ENCODE measurements around the gene SNED1. TPM values are rescaled to one million over a fixed set of nuclear protein-coding genes. Genes with fewer than 3 reads are reported as not detected.

The SNED1 gene
- total RNA-seq, 1 experiment from 2014 or later, result not detected

GRCh38 chr2:240957656-240958365, 40.6 kb upstream of the SNED1 start:
- ChIA-PET POLR2A (no interaction called here), CTCF (no interaction called here)
- Mint-ChIP-seq H3K9me3 (ENCODE audit: unreplicated experiment) (no peaks in the 10 kb centered on the region), H3K4me3 (ENCODE audit: unreplicated experiment) (no peak overlapping the region), H3K4me1 (ENCODE audit: low read depth, unreplicated experiment) (no peaks in the 10 kb centered on the region), H3K27me3 (ENCODE audit: insufficient read depth, unreplicated experiment) (peaks cover 4% of the 10 kb centered on the region), H3K27ac (ENCODE audit: unreplicated experiment) (no peak overlapping the region), H3K36me3 (ENCODE audit: insufficient read depth, unreplicated experiment) (no peaks in the 10 kb centered on the region)
- BruUV-seq (replicated peaks), result no TSS peak
- H3K4me1 ChIP-seq, result no peaks in the 10 kb centered on the region
- no peak overlapping the region for H3K4me3 ChIP-seq (ENCODE audit: low read depth, low read length)
- no peak for TF ChIP-seq CTCF (IDR thresholded peaks at IDR 0.05; ENCODE audit: insufficient read depth in 1 of 2, low read depth in 1 of 2, low read length in 1 of 2, severe bottlenecking in 1 of 2, unreplicated experiment in 1 of 2)
- no peaks in the 10 kb centered on the region for H3K27me3 ChIP-seq (replicated peaks; ENCODE audit: control insufficient read depth, insufficient read depth, low read length)
- DNase-seq, result no peak
- H3K9me3 ChIP-seq, result no peaks in the 10 kb centered on the region
- intact Hi-C loops (cut with micrococcal nuclease; ENCODE audit: unreplicated experiment), result no loop called here
- no peaks in the 10 kb centered on the region for H3K36me3 ChIP-seq (ENCODE audit: control insufficient read depth, insufficient read depth, low read length)

GRCh38 chr2:240958366-240959213, 39.8 kb upstream of the SNED1 start:
- Mint-ChIP-seq H3K4me1 (ENCODE audit: low read depth, unreplicated experiment) (no peaks in the 10 kb centered on the region), H3K4me3 (ENCODE audit: unreplicated experiment) (no peak overlapping the region), H3K9me3 (ENCODE audit: unreplicated experiment) (no peaks in the 10 kb centered on the region), H3K36me3 (ENCODE audit: insufficient read depth, unreplicated experiment) (no peaks in the 10 kb centered on the region), H3K27me3 (ENCODE audit: insufficient read depth, unreplicated experiment) (peaks cover 4% of the 10 kb centered on the region), H3K27ac (ENCODE audit: unreplicated experiment) (no peak overlapping the region)
- H3K27me3 ChIP-seq (replicated peaks; ENCODE audit: control insufficient read depth, insufficient read depth, low read length), result no peaks in the 10 kb centered on the region
- H3K4me1 ChIP-seq, result no peaks in the 10 kb centered on the region
- BruUV-seq (replicated peaks), result no TSS peak
- intact Hi-C loops (cut with micrococcal nuclease; ENCODE audit: unreplicated experiment), result no loop called here
- ChIA-PET CTCF (interaction anchor here (1.2 kb wide), 1 partner anchor 118 kb away, joined by 3 read pairs; no protein-coding TSS in a partner anchor), POLR2A (no interaction called here)
- H3K9me3 ChIP-seq, result no peaks in the 10 kb centered on the region
- no peak for TF ChIP-seq CTCF (IDR thresholded peaks at IDR 0.05; ENCODE audit: insufficient read depth in 1 of 2, low read depth in 1 of 2, low read length in 1 of 2, severe bottlenecking in 1 of 2, unreplicated experiment in 1 of 2)
- DNase-seq, result no peak
- no peak overlapping the region for H3K4me3 ChIP-seq (ENCODE audit: low read depth, low read length)
- no peaks in the 10 kb centered on the region for H3K36me3 ChIP-seq (ENCODE audit: control insufficient read depth, insufficient read depth, low read length)

- Mint-ChIP-seq H3K4me1 (ENCODE audit: low read depth, unreplicated experiment) (no peaks in the 10 kb centered on the region), H3K36me3 (ENCODE audit: insufficient read depth, unreplicated experiment) (no peaks in the 10 kb centered on the region), H3K4me3 (ENCODE audit: unreplicated experiment) (no peak overlapping the region), H3K9me3 (ENCODE audit: unreplicated experiment) (no peaks in the 10 kb centered on the region), H3K27ac (ENCODE audit: unreplicated experiment) (no peak overlapping the region), H3K27me3 (ENCODE audit: insufficient read depth, unreplicated experiment) (peaks cover under 1% of the 10 kb centered on the region)
- intact Hi-C loops (cut with micrococcal nuclease; ENCODE audit: unreplicated experiment), result no loop called here
- no peak for TF ChIP-seq CTCF (IDR thresholded peaks at IDR 0.05; ENCODE audit: insufficient read depth in 1 of 2, low read depth in 1 of 2, low read length in 1 of 2, severe bottlenecking in 1 of 2, unreplicated experiment in 1 of 2)
- Histone ChIP-seq H3K4me3 (ENCODE audit: low read depth, low read length) (no peak overlapping the region), H3K27me3 (replicated peaks; ENCODE audit: control insufficient read depth, insufficient read depth, low read length) (no peaks in the 10 kb centered on the region), H3K9me3 (no peaks in the 10 kb centered on the region), H3K4me1 (no peaks in the 10 kb centered on the region), H3K36me3 (ENCODE audit: control insufficient read depth, insufficient read depth, low read length) (no peaks in the 10 kb centered on the region)
- no peak for DNase-seq
- CTCF ChIA-PET, result interaction anchor here (1.2 kb wide), 1 partner anchor 119 kb away, joined by 3 read pairs; no protein-coding TSS in a partner anchor
- POLR2A ChIA-PET, result no interaction called here
- no TSS peak for BruUV-seq (replicated peaks)
Observed at GRCh38 chr2:240959214-240959940, 39.0 kb upstream of the SNED1 start.
